ENCODE results near the gene RAP1GAP2.
"Not testable (repeated sequence)": the region's sequence is repeated elsewhere in the genome, so short reads cannot be mapped to it uniquely, and the experiment has no call there.

DNA sequence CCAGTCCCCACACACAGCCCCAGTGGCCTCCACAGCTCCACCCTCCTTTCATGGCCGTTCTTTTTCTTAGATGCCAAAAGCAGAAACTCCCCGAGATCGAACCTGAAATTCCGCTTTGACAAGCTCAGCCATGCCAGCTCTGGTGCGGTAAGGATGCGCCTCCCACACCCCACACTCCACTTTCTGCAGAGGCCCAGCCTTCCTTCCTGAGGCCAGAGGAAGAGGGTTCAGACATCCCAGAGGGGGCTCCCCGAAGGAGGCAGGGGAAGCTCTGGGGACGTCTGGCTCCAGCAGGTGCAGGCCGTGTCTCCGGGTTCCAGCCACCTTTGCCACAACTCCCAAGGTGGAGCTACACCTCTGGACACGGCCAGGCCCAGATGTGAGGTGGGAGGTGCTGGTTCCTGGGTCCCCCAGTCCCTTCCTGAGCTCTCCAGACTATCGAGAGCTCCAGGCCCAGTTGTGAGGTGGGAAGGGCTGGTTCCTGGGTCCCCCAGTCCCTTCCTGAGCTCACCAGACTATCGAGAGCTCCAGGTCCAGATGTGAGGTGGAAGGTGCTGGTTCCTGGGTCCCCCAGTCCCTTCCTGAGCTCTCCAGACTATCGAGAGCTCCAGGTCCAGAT, 234.7 kb downstream of the RAP1GAP2 start:
- TF ChIP-seq, protein P1, sequence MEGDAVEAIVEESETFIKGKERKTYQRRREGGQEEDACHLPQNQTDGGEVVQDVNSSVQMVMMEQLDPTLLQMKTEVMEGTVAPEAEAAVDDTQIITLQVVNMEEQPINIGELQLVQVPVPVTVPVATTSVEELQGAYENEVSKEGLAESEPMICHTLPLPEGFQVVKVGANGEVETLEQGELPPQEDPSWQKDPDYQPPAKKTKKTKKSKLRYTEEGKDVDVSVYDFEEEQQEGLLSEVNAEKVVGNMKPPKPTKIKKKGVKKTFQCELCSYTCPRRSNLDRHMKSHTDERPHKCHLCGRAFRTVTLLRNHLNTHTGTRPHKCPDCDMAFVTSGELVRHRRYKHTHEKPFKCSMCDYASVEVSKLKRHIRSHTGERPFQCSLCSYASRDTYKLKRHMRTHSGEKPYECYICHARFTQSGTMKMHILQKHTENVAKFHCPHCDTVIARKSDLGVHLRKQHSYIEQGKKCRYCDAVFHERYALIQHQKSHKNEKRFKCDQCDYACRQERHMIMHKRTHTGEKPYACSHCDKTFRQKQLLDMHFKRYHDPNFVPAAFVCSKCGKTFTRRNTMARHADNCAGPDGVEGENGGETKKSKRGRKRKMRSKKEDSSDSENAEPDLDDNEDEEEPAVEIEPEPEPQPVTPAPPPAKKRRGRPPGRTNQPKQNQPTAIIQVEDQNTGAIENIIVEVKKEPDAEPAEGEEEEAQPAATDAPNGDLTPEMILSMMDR (IDR thresholded peaks at IDR 0.05), result not testable (repeated sequence)
- TF ChIP-seq POLR2A, POLR2AphosphoS5 (IDR thresholded peaks at IDR 0.05): not testable (repeated sequence)
